Astrocyte (in vitro differentiated cells and primary cell): ENCODE results near the gene PTPRCAP. TPM values are rescaled to one million over a fixed set of nuclear protein-coding genes. Genes with fewer than 3 reads are reported as not detected.
"Not testable (repeated sequence)": the region's sequence is repeated elsewhere in the genome, so short reads cannot be mapped to it uniquely, and the experiment has no call there.

Experiments
- DNase-seq: peaks from one replicate; pipeline ENCODE4 v3.0.0-alpha.2; 2010; ENCODE audit warnings: low read depth
- FAIRE-seq: peaks from 2 replicates; lab custom pipeline; 2011; peaks lifted over from hg19 to GRCh38; lab: Jason Lieb, UNC
- H2AFZ ChIP-seq: 2 replicates; pipeline ENCODE4 v1.6.0; 2012; ENCODE audit warnings: low read depth, low read length, inconsistent platforms
- H3K27ac ChIP-seq: 2 replicates; pipeline ENCODE4 v1.5.1; 2011; ENCODE audit warnings: low read depth, low read length, inconsistent platforms
- H3K27me3 ChIP-seq: 2 replicates; pipeline ENCODE4 v1.6.0; 2011; ENCODE audit warnings: low read length, inconsistent platforms; ENCODE audit not compliant: insufficient read depth
- H3K36me3 ChIP-seq: 2 replicates; pipeline ENCODE4 v1.5.1; 2011; ENCODE audit warnings: low read length, inconsistent platforms; ENCODE audit not compliant: insufficient read depth
- H3K4me1 ChIP-seq: 2 replicates; pipeline ENCODE4 v1.5.1; 2011; ENCODE audit warnings: low read length, inconsistent platforms; ENCODE audit not compliant: insufficient read depth
- H3K4me2 ChIP-seq: 2 replicates; pipeline ENCODE4 v1.6.0; 2012; ENCODE audit warnings: low read length, inconsistent platforms
- H3K4me3 ChIP-seq: 2 replicates; pipeline ENCODE4 v1.5.1; 2011; ENCODE audit warnings: low read depth, mild to moderate bottlenecking, low read length, inconsistent platforms; ENCODE audit not compliant: insufficient read depth
- H3K79me2 ChIP-seq: 2 replicates; pipeline ENCODE4 v1.6.0; 2012; ENCODE audit warnings: mild to moderate bottlenecking, low read length, inconsistent platforms; ENCODE audit not compliant: insufficient read depth
- H3K9ac ChIP-seq: 2 replicates; pipeline ENCODE4 v1.6.0; 2012; ENCODE audit warnings: mild to moderate bottlenecking, low read length, inconsistent platforms
- H3K9me3 ChIP-seq: 2 replicates; pipeline ENCODE4 v1.5.1; 2012; ENCODE audit warnings: low read depth, mild to moderate bottlenecking, low read length, inconsistent platforms; ENCODE audit not compliant: insufficient read depth
- H4K20me1 ChIP-seq: 2 replicates; pipeline ENCODE4 v1.6.0; 2012; ENCODE audit warnings: low read length, inconsistent platforms; ENCODE audit not compliant: insufficient read depth
- H3K27ac Mint-ChIP-seq: one replicate; pipeline ENCODE4 v1.8.0; 2021; ENCODE audit warnings: mild to moderate bottlenecking, mixed read lengths; ENCODE audit not compliant: unreplicated experiment
- H3K27me3 Mint-ChIP-seq: one replicate; pipeline ENCODE4 v1.8.0; 2021; ENCODE audit warnings: low read depth, mixed read lengths; ENCODE audit not compliant: unreplicated experiment
- H3K36me3 Mint-ChIP-seq: one replicate; pipeline ENCODE4 v1.8.0; 2021; ENCODE audit warnings: low read depth, mixed read lengths; ENCODE audit not compliant: unreplicated experiment
- H3K4me1 Mint-ChIP-seq: one replicate; pipeline ENCODE4 v1.8.0; 2021; ENCODE audit warnings: low read depth, mixed read lengths; ENCODE audit not compliant: unreplicated experiment
- H3K4me3 Mint-ChIP-seq: one replicate; pipeline ENCODE4 v1.8.0; 2021; ENCODE audit warnings: mild to moderate bottlenecking, moderate library complexity, mixed read lengths; ENCODE audit not compliant: unreplicated experiment
- H3K9me3 Mint-ChIP-seq: one replicate; pipeline ENCODE4 v1.8.0; 2021; ENCODE audit warnings: mild to moderate bottlenecking, mixed read lengths; ENCODE audit not compliant: unreplicated experiment
- CTCF ChIP-seq: IDR thresholded peaks from 2 replicates; pipeline ENCODE4 v1.5.1; 2011; ENCODE audit warnings: low read depth, mild to moderate bottlenecking, inconsistent platforms, low read length, moderate library complexity; ENCODE audit not compliant: insufficient read depth
- EZH2 ChIP-seq: IDR thresholded peaks from 2 replicates; pipeline ENCODE4 v1.6.1; 2012; ENCODE audit warnings: mild to moderate bottlenecking, low read length, inconsistent platforms; ENCODE audit not compliant: insufficient read depth
- total RNA-seq: library from RNA; stranded (reverse); gene quantifications from 2 replicates; pipeline ENCODE4 v1.2.1, GENCODE V29; 2021

Gene PTPRCAP
- total RNA-seq, 1 donor from 2014 or later, result 1.7 TPM

GRCh38 chr11:67429038-67429668 lies 8.3 kb downstream of the PTPRCAP start:
- Histone ChIP-seq H3K9me3 (no peaks in the 10 kb centered on the region), H3K9ac (peak overlapping the region; percentile 98), H3K4me3 (peak overlapping the region; percentile 99), H3K27ac (peak overlapping the region; percentile 85), H3K4me1 (peaks cover 14% of the 10 kb centered on the region), H2AFZ (peak overlapping the region; percentile 87), H3K79me2 (peaks cover 26% of the 10 kb centered on the region), H3K36me3 (peaks cover 6% of the 10 kb centered on the region), H3K4me2 (peak overlapping the region; percentile 100), H4K20me1 (peaks cover 3% of the 10 kb centered on the region), H3K27me3 (no peaks in the 10 kb centered on the region)
- H3K27me3 Mint-ChIP-seq, result no peaks in the 10 kb centered on the region
- peak overlapping the region; percentile 64 for H3K27ac Mint-ChIP-seq
- DNase-seq (no peak), FAIRE-seq (no peak)
- H3K9me3 Mint-ChIP-seq, result no peaks in the 10 kb centered on the region
- peak overlapping the region; percentile 97 for H3K4me3 Mint-ChIP-seq
- peaks cover 8% of the 10 kb centered on the region for H3K36me3 Mint-ChIP-seq
- peaks cover 2% of the 10 kb centered on the region for H3K4me1 Mint-ChIP-seq
- TF ChIP-seq EZH2, result no peak
- no peak for TF ChIP-seq CTCF

DNA sequence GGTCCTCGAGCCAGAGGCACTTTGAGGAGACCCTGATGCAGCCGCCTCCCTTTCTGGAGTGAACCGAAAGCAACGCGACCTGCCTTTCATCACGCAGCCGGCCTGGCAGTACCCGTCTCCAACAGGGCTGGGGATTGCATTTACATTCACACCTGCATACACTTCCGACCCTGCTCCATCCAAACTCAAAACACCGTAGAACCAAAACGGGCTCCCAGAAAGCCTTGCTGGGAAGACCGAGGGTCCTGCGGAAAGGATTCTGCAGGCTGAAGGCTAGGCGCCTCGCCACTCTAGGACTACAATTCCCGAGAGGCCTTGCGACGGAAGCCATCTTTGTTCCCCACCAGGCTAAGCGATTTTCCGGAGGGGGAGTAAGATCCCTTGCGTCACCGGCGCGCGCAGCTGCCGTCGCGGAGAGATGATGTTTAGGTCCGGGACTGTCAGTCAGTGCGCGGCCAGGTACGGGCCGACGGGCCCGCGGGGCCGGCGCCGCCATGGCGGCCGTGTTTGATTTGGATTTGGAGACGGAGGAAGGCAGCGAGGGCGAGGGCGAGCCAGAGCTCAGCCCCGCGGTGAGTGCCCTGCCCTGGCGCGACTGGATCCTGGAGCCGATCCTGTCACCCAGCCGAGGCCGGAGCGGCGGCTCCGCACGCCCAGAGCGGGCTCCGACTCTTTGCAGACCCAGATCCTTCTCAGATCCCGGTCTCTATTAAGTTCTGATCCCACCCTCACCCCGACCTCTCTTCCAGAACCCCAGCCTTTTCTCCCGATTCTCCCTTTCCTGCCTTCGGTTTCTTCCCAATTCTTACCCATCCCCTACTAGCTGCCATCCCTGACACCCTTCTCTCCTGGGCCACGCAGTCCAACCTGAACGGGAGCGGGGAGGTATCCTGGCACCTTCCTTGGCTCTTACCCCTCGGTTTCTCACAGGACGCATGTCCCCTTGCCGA lies 9.2 kb downstream of the PTPRCAP start, which contains the start of gene RPS6KB2:
TSS of gene RPS6KB2 (plus strand) at position 443 of the 950 bp plus-strand sequence. CDS start at position 495, 52 bp downstream.
- Histone ChIP-seq H3K79me2 (peaks cover 26% of the 10 kb centered on the region), H4K20me1 (peaks cover 3% of the 10 kb centered on the region), H3K4me1 (peaks cover 14% of the 10 kb centered on the region), H2AFZ (peak within 1 kb of the TSS; percentile 97), H3K27me3 (no peaks in the 10 kb centered on the region), H3K9me3 (no peaks in the 10 kb centered on the region), H3K4me3 (peak within 1 kb of the TSS; percentile 99), H3K27ac (peak within 1 kb of the TSS; percentile 85), H3K9ac (peak within 1 kb of the TSS; percentile 98), H3K4me2 (peak within 1 kb of the TSS; percentile 100), H3K36me3 (peaks cover 6% of the 10 kb centered on the region)
- Mint-ChIP-seq H3K9me3 (no peaks in the 10 kb centered on the region), H3K36me3 (peaks cover 8% of the 10 kb centered on the region), H3K27me3 (no peaks in the 10 kb centered on the region), H3K4me1 (peaks cover 2% of the 10 kb centered on the region), H3K4me3 (peak within 1 kb of the TSS; percentile 97), H3K27ac (peak within 1 kb of the TSS; percentile 64)
- peak; percentile 88 for DNase-seq
- FAIRE-seq, result peak; percentile 50
- no peak for TF ChIP-seq EZH2
- TF ChIP-seq CTCF, result no peak

- not testable (repeated sequence) for H3K9me3 Mint-ChIP-seq, H3K27me3 ChIP-seq, H3K27me3 Mint-ChIP-seq, H3K36me3 ChIP-seq, DNase-seq, H3K4me1 Mint-ChIP-seq, H3K36me3 Mint-ChIP-seq, H3K9me3 ChIP-seq, FAIRE-seq, H4K20me1 ChIP-seq
- Histone ChIP-seq H3K4me1 (peaks cover 14% of the 10 kb centered on the region), H3K9ac (peak overlapping the region; percentile 98), H3K4me2 (peak overlapping the region; percentile 100), H3K27ac (peak overlapping the region; percentile 46), H3K4me3 (peak overlapping the region; percentile 99), H2AFZ (peak overlapping the region; percentile 97), H3K79me2 (peaks cover 26% of the 10 kb centered on the region)
- H3K4me3 Mint-ChIP-seq, result peak overlapping the region; percentile 97
- H3K27ac Mint-ChIP-seq, result peak overlapping the region; percentile 38
These were observed 10.1 kb downstream of the PTPRCAP start for GRCh38 chr11:67427364-67427859.
